Measurements from ENCODE around the gene CYP4A22. TPM values are rescaled to one million over a fixed set of nuclear protein-coding genes. Genes with fewer than 3 reads are reported as not detected.

Gene CYP4A22
- total and polyA plus RNA-seq, 2 donors (not counting 3 experiments of a cell fraction or from before 2014, with no cell fraction given), result not detected

- no peaks in the 10 kb centered on the region for H3K9me1 ChIP-seq (replicated peaks; ENCODE audit: control insufficient read depth, extremely low read depth, insufficient read depth, low read length)
- H3K9me3 ChIP-seq (replicated peaks; ENCODE audit: control insufficient read depth, insufficient read depth, low read length), result no peaks in the 10 kb centered on the region
- H3K4me1 ChIP-seq (ENCODE audit: control insufficient read depth, extremely low read depth, insufficient read depth, low read length), result no peaks in the 10 kb centered on the region
- ChIA-PET POLR2A (no interaction called here), CTCF (no interaction called here)
- BruUV-seq (replicated peaks), result no TSS peak
- FAIRE-seq (no peak), DNase-seq (ENCODE audit: low read depth, low spot score) (no peak)
- H2AFZ ChIP-seq (ENCODE audit: low read depth, low read length), result no peak overlapping the region
- no peaks in the 10 kb centered on the region for H3K79me2 ChIP-seq (ENCODE audit: control insufficient read depth, insufficient read depth, low read length)
- no peak overlapping the region for H3K4me2 ChIP-seq (ENCODE audit: insufficient read depth, low read length)
- intact Hi-C loops (cut with micrococcal nuclease), result no loop called here
- no peak overlapping the region for H3K9ac ChIP-seq (replicated peaks; ENCODE audit: extremely low read depth, insufficient read depth, low read length)
- peaks cover 0 to 3% of the 10 kb centered on the region in 2 experiments for H3K27me3 ChIP-seq (ENCODE audit: control insufficient read depth in 2 of 2, insufficient read depth in 2 of 2, low read length in 2 of 2)
- no peaks in the 10 kb centered on the region for H3K36me3 ChIP-seq (ENCODE audit: control insufficient read depth in 2 of 2, extremely low read depth in 1 of 2, insufficient read depth in 2 of 2, low read length in 2 of 2)
- no peaks in the 10 kb centered on the region for H4K20me1 ChIP-seq (replicated peaks; ENCODE audit: control insufficient read depth, extremely low read depth, insufficient read depth, low read length)
- TF ChIP-seq EZH2 (IDR thresholded peaks at IDR 0.05; ENCODE audit: borderline replicate concordance, low read depth, low read length, severe bottlenecking), result no peak
- TF ChIP-seq JUN (IDR thresholded peaks at IDR 0.05; ENCODE audit: borderline replicate concordance, insufficient read depth, insufficient read length, low read depth), result no peak
- no peak for TF ChIP-seq POLR2A (IDR thresholded peaks at IDR 0.05; ENCODE audit: low read depth, low read length)
- TF ChIP-seq POLR2AphosphoS5 (IDR thresholded peaks at IDR 0.05; ENCODE audit: insufficient read depth, low read depth, low read length), result no peak
- TF ChIP-seq CTCF (IDR thresholded peaks at IDR 0.05; ENCODE audit: extremely low read depth in 1 of 2, insufficient read depth in 1 of 2, low read depth in 1 of 2, low read length in 2 of 2), result no peak
- no peak for TF ChIP-seq GATA2 (IDR thresholded peaks at IDR 0.05; ENCODE audit: insufficient read depth, insufficient read length, low read depth, low read length)
- no peak for TF ChIP-seq MAX (IDR thresholded peaks at IDR 0.05; ENCODE audit: insufficient read depth, insufficient read length)
- TF ChIP-seq FOS (IDR thresholded peaks at IDR 0.05; ENCODE audit: borderline replicate concordance, insufficient read depth, low read length), result no peak
- no peak for TF ChIP-seq MYC (IDR thresholded peaks at IDR 0.05; ENCODE audit: low read depth, low read length)
- H3K4me3 ChIP-seq (replicated peaks in 1 of 3; ENCODE audit: insufficient read depth in 1 of 3, low read depth in 1 of 3, low read length in 3 of 3), result no peak overlapping the region
- dilution Hi-C loops (cut with MboI; ENCODE audit: extremely low pct_ligation_motif_present, low sequenced_read_pairs), result no loop called here
- no peak overlapping the region for H3K27ac ChIP-seq (ENCODE audit: insufficient read depth, low read depth, low read length)
These were observed 24.2 kb downstream of the CYP4A22 start for GRCh38 chr1:47161298-47162040.
